HEK293 (cell line): ENCODE measurements around the gene RPUSD1.

Experiments
- CTCF ChIP-seq: fragments of 450-650 bp; formaldehyde crosslinking; IDR thresholded peaks from 2 replicates; pipeline ENCODE4 v1.5.1; 2016; ENCODE audit warnings: missing biosample characterization, missing genetic modification characterization
- REST ChIP-seq: fragments of 450-650 bp; formaldehyde crosslinking; IDR thresholded peaks from 2 replicates; pipeline ENCODE4 v1.5.1; 2016; ENCODE audit warnings: missing biosample characterization, missing genetic modification characterization
- YY1 ChIP-seq: fragments of 450-650 bp; formaldehyde crosslinking; IDR thresholded peaks from 2 replicates; pipeline ENCODE4 v1.5.1; 2018; ENCODE audit warnings: missing biosample characterization, missing genetic modification characterization
- ZNF24 ChIP-seq: fragments of 450-650 bp; formaldehyde crosslinking; IDR thresholded peaks from 2 replicates; pipeline ENCODE4 v1.5.1; 2016; ENCODE audit warnings: missing biosample characterization, missing genetic modification characterization
- ZNF48 ChIP-seq: fragments of 450-650 bp; formaldehyde crosslinking; IDR thresholded peaks from 2 replicates; pipeline ENCODE4 v1.5.1; 2016; ENCODE audit warnings: missing biosample characterization, missing genetic modification characterization

GRCh38 chr16:780296-780695 lies 7.9 kb downstream of the RPUSD1 start:
- TF ChIP-seq CTCF (tag by site-specific recombination) (no peak), ZNF24 (no peak), ZNF48 (no peak), YY1 (no peak), REST (tag by site-specific recombination) (no peak)
